DMS79 treated with DMSO at 0.1 percent for 48 hours (cell line): ENCODE data around the gene TRIB2.

ENCODE experiments used
- DNase-seq: peaks from one replicate; lab custom pipeline; 2025; lab: John Stamatoyannopoulos, UW

Gene TRIB2

GRCh38 chr2:12700989-12701388 is 15.7 kb upstream of the TRIB2 start:
- no peak for DNase-seq

GRCh38 chr2:12701786-12702167 is 15.0 kb upstream of the TRIB2 start:
- no peak for DNase-seq

GRCh38 chr2:12702168-12703121 is 14.3 kb upstream of the TRIB2 start:
- no peak for DNase-seq

- no peak for DNase-seq
These were observed 12.4 kb upstream of the TRIB2 start for GRCh38 chr2:12704378-12704777.

- DNase-seq: no peak
These were observed 11.5 kb upstream of the TRIB2 start for GRCh38 chr2:12705230-12705629.

- no peak for DNase-seq
These were observed 11.0 kb upstream of the TRIB2 start for GRCh38 chr2:12705742-12706141.

- no peak for DNase-seq
These were observed 8.1 kb upstream of the TRIB2 start for GRCh38 chr2:12708508-12709206.

- no peak for DNase-seq
These were observed 7.6 kb upstream of the TRIB2 start for GRCh38 chr2:12709207-12709522.

GRCh38 chr2:12710301-12710700 is 6.4 kb upstream of the TRIB2 start:
- no peak for DNase-seq

GRCh38 chr2:12711339-12711738 is 5.4 kb upstream of the TRIB2 start:
- DNase-seq: no peak

GRCh38 chr2:12712881-12713280 is 3.9 kb upstream of the TRIB2 start:
- no peak for DNase-seq

- no peak for DNase-seq
These were observed 2.1 kb upstream of the TRIB2 start for GRCh38 chr2:12714391-12715221.

- DNase-seq: no peak
These were observed 1.3 kb upstream of the TRIB2 start for GRCh38 chr2:12715258-12716031.

GRCh38 chr2:12716032-12716281 is 779 bp upstream of the TRIB2 start:
- DNase-seq: peak; percentile 46

GRCh38 chr2:12717191-12718014 is 667 bp downstream of the TRIB2 start:
- peak; percentile 69 for DNase-seq

- DNase-seq: peak; percentile 62
These were observed 1.4 kb downstream of the TRIB2 start for GRCh38 chr2:12718015-12718671.

- DNase-seq: peak; percentile 8
These were observed 2.1 kb downstream of the TRIB2 start for GRCh38 chr2:12718711-12719399.

- no peak for DNase-seq
These were observed 2.9 kb downstream of the TRIB2 start for GRCh38 chr2:12719400-12720277.

GRCh38 chr2:12720278-12720620 is 3.5 kb downstream of the TRIB2 start:
- peak; percentile 17 for DNase-seq
